Hematopoietic multipotent progenitor cell treated with erythropoietin and hydrocortisone succinate and interleukin-3 and kit ligand, for 6 days (in vitro differentiated cells): ENCODE results near the gene GOT2.
"Not testable (repeated sequence)": the region's sequence is repeated elsewhere in the genome, so short reads cannot be mapped to it uniquely, and the experiment has no call there.

Experiments used
- DNase-seq: peaks from one replicate; pipeline ENCODE4 v3.0.0-alpha.2; 2015

Gene GOT2

GRCh38 chr16:58716468-58716867, 17.6 kb downstream of the GOT2 start:
- no peak for DNase-seq

GRCh38 chr16:58713742-58714141, 20.4 kb downstream of the GOT2 start:
- DNase-seq, result no peak

GRCh38 chr16:58709333-58709732, 24.8 kb downstream of the GOT2 start:
- no peak for DNase-seq

- no peak for DNase-seq
Measured at GRCh38 chr16:58699151-58699550, 35.0 kb downstream of the GOT2 start.

- DNase-seq, result no peak
Measured at GRCh38 chr16:58695368-58695767, 38.7 kb downstream of the GOT2 start.

GRCh38 chr16:58692450-58692849, 41.7 kb downstream of the GOT2 start:
- DNase-seq, result no peak

GRCh38 chr16:58686985-58687706, 47.0 kb downstream of the GOT2 start:
- DNase-seq, result not testable (repeated sequence)

- DNase-seq, result no peak
Measured at GRCh38 chr16:58685084-58685449, 49.0 kb downstream of the GOT2 start.

GRCh38 chr16:58684354-58685083, 49.6 kb downstream of the GOT2 start, which contains the start of gene SLC38A7:
Gene SLC38A7 (minus strand): TSS chr16:58684770. CDS start chr16:58680126, 4,644 bp downstream.
- peak; percentile 87 for DNase-seq

- DNase-seq, result peak; percentile 51
Measured at GRCh38 chr16:58684001-58684353, 50.1 kb downstream of the GOT2 start.

- no peak for DNase-seq
Measured at GRCh38 chr16:58679763-58680162, 54.4 kb downstream of the GOT2 start.

GRCh38 chr16:58678716-58679115, 55.4 kb downstream of the GOT2 start:
- peak; percentile 45 for DNase-seq

GRCh38 chr16:58678269-58678668, 55.8 kb downstream of the GOT2 start:
- no peak for DNase-seq

- no peak for DNase-seq
Measured at GRCh38 chr16:58670946-58671583, 63.1 kb downstream of the GOT2 start.

- DNase-seq, result no peak
Measured at GRCh38 chr16:58670177-58670576, 63.9 kb downstream of the GOT2 start.

GRCh38 chr16:58665200-58665599, 68.9 kb downstream of the GOT2 start:
- no peak for DNase-seq

GRCh38 chr16:58661199-58661830, 72.8 kb downstream of the GOT2 start:
- peak; percentile 89 for DNase-seq

- not testable (repeated sequence) for DNase-seq
Measured at GRCh38 chr16:58659911-58660310, 74.2 kb downstream of the GOT2 start.

- DNase-seq, result peak; percentile 51
Measured at GRCh38 chr16:58658796-58659211, 75.3 kb downstream of the GOT2 start.
